DND-41 (cell line): ENCODE results near the gene FXYD6.
A peak's percentile ranks its signal among the peaks of the same experiment; 100 is the strongest.

ENCODE experiments used
- ATAC-seq: fragments of 200-7000 bp; cut with Tn5 transposase; 3 replicates; pipeline ENCODE4 v1.9.1; 2021; ENCODE audit warnings: low read depth; ENCODE audit not compliant: insufficient read depth
- DNase-seq: peaks from one replicate; pipeline ENCODE4 v3.0.0-alpha.2; 2020
- H2AFZ ChIP-seq: 2 replicates; pipeline ENCODE4 v1.6.0; 2012; ENCODE audit warnings: low read depth, low read length
- H3K27ac ChIP-seq: 2 replicates; pipeline ENCODE4 v1.5.1; 2012; ENCODE audit warnings: low read length, inconsistent platforms
- H3K27me3 ChIP-seq: fragments of 200-600 bp; sonication (generic); 2 replicates; pipeline ENCODE4 v1.6.0; 2012; ENCODE audit warnings: low read length, mild to moderate bottlenecking, inconsistent platforms; ENCODE audit not compliant: insufficient read depth, poor library complexity
- H3K36me3 ChIP-seq: 2 replicates; pipeline ENCODE4 v1.5.1; 2012; ENCODE audit warnings: low read length, inconsistent platforms; ENCODE audit not compliant: insufficient read depth
- H3K4me1 ChIP-seq: 2 replicates; pipeline ENCODE4 v1.5.1; 2012; ENCODE audit warnings: mild to moderate bottlenecking, low read length; ENCODE audit not compliant: insufficient read depth
- H3K4me2 ChIP-seq: 2 replicates; pipeline ENCODE4 v1.6.0; 2012; ENCODE audit warnings: mild to moderate bottlenecking, moderate library complexity, low read length, inconsistent platforms; ENCODE audit not compliant: insufficient read depth
- H3K4me3 ChIP-seq, 2 experiments: fragments of 200-600 bp in 1 of 2; shearing (Covaris generic) in 1 of 2; 2 replicates each; pipeline ENCODE4 v1.5.1; 2012 to 2016; ENCODE audit warnings: inconsistent platforms in 2 of 2, low read length in 2 of 2, mild to moderate bottlenecking in 2 of 2, low read depth in 1 of 2, moderate library complexity in 1 of 2
- H3K79me2 ChIP-seq: 2 replicates; pipeline ENCODE4 v1.6.0; 2012; ENCODE audit warnings: low read length, inconsistent platforms; ENCODE audit not compliant: insufficient read depth
- H3K9ac ChIP-seq: 2 replicates; pipeline ENCODE4 v1.6.0; 2012; ENCODE audit warnings: low read depth, mild to moderate bottlenecking, inconsistent platforms, low read length, moderate library complexity
- H3K9me3 ChIP-seq: 2 replicates; pipeline ENCODE4 v1.5.1; 2012; ENCODE audit warnings: low read length, moderate library complexity, mild to moderate bottlenecking, inconsistent platforms; ENCODE audit not compliant: insufficient read depth, severe bottlenecking
- H4K20me1 ChIP-seq: 2 replicates; pipeline ENCODE4 v1.6.0; 2012; ENCODE audit warnings: low read length; ENCODE audit not compliant: insufficient read depth
- EZH2 ChIP-seq: IDR thresholded peaks from 3 replicates; pipeline ENCODE4 v1.6.1; 2012; ENCODE audit warnings: borderline replicate concordance, low read depth, mild to moderate bottlenecking, moderate library complexity, low read length, inconsistent platforms; ENCODE audit not compliant: severe bottlenecking
- TF ChIP-seq, protein P1 (sequence below): IDR thresholded peaks from 2 replicates; pipeline ENCODE4 v1.5.1; 2012; ENCODE audit warnings: borderline replicate concordance, low read length, moderate library complexity, mild to moderate bottlenecking; ENCODE audit not compliant: poor library complexity, severe bottlenecking; ENCODE audit errors: extremely low read depth

The FXYD6 gene

DNA sequence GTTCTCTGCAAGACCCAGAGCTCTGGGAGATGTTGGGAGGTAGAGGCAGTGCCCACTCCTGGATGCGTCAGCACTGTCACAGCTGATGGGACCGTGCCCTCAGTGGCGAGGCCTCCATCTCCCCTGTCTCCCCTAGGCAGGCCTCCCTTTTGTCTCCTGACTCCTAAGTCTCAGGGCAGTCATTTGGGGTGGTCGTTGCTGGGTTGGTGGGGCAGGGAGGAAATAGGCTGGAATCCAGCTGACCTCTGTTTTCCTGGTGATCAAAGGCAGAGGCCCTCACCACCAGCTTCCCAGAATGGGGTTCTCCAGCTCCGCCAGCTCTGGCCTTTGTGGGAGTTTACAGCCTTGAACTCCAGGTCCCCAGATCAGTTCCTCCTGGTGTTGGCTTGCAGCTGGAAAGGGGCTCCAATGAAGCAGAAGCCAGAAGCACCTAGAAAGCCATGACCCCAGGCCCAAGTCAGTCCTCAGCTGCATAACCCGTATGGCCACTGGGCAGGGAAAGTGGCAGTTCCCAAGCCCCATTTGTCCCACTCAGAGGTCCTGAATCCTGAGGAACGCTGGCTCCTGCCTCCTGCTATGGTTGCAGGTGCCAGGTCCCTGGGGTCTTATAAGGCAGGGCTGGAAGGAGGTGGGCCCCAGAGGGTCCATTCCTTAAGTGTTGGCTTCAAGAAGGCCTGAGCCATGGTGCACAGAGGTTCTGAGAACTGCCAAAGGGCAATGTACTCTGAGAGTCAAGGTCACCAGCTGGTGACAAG is 44.6 kb downstream of the FXYD6 start:
- Histone ChIP-seq H3K9ac (peak overlapping the region; percentile 40; the same call in 1 of the 2 replicates), H3K27ac (peak overlapping the region; percentile 99), H3K27me3 (no peaks in the 10 kb centered on the region), H3K4me1 (peaks cover 66% of the 10 kb centered on the region), H2AFZ (no peak overlapping the region), H3K79me2 (peaks cover 19% of the 10 kb centered on the region), H3K4me3 (no peak overlapping the region), H3K9me3 (no peaks in the 10 kb centered on the region), H3K4me2 (no peak overlapping the region), H3K36me3 (peaks cover 14% of the 10 kb centered on the region), H4K20me1 (no peaks in the 10 kb centered on the region)
- DNase-seq (no peak), ATAC-seq (no peak)
- TF ChIP-seq EZH2: no peak
- TF ChIP-seq, protein P1, sequence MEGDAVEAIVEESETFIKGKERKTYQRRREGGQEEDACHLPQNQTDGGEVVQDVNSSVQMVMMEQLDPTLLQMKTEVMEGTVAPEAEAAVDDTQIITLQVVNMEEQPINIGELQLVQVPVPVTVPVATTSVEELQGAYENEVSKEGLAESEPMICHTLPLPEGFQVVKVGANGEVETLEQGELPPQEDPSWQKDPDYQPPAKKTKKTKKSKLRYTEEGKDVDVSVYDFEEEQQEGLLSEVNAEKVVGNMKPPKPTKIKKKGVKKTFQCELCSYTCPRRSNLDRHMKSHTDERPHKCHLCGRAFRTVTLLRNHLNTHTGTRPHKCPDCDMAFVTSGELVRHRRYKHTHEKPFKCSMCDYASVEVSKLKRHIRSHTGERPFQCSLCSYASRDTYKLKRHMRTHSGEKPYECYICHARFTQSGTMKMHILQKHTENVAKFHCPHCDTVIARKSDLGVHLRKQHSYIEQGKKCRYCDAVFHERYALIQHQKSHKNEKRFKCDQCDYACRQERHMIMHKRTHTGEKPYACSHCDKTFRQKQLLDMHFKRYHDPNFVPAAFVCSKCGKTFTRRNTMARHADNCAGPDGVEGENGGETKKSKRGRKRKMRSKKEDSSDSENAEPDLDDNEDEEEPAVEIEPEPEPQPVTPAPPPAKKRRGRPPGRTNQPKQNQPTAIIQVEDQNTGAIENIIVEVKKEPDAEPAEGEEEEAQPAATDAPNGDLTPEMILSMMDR: no peak

GRCh38 chr11:117830674-117831351 is 45.6 kb downstream of the FXYD6 start:
- peak; percentile 69 for DNase-seq

DNA sequence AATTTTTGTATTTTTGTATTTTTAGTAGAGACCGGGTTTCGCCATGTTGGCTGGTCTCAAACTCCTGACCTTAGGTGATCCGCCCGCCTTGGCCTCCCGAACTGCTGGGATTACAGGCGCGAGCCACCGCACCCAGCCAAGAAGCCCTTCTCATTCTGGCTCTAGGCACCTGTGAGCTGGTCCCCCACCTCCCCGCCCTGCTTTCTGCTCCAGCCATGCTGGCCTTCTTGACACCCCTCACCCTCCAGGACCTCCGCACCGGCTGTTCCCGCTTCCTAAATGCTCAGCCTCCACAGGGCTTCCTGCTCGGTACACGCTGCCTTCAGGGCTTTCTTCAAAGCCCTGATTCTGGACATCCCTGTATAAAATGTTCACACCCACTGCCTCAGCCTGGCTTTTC is 46.4 kb downstream of the FXYD6 start:
- no peaks in the 10 kb centered on the region for H3K27me3 ChIP-seq
- peaks cover 83% of the 10 kb centered on the region for H3K4me1 ChIP-seq
- no peak for TF ChIP-seq EZH2
- TF ChIP-seq, protein P1: no peak
- H3K9me3 ChIP-seq: no peaks in the 10 kb centered on the region
- no peak overlapping the region for H3K4me3 ChIP-seq
- H2AFZ ChIP-seq: no peak overlapping the region
- DNase-seq (no peak), ATAC-seq (no peak)
- no peaks in the 10 kb centered on the region for H4K20me1 ChIP-seq
- H3K9ac ChIP-seq: peak overlapping the region; percentile 40
- H3K27ac ChIP-seq: peak overlapping the region; percentile 99
- H3K36me3 ChIP-seq: peaks cover 17% of the 10 kb centered on the region
- H3K79me2 ChIP-seq: peaks cover 37% of the 10 kb centered on the region
- H3K4me2 ChIP-seq: peak overlapping the region; percentile 31

More at GRCh38 chr11:117830674-117831351, 45.6 kb downstream of the FXYD6 start:
- H2AFZ ChIP-seq: no peak overlapping the region
- TF ChIP-seq, protein P1: no peak
- TF ChIP-seq EZH2: no peak
- H3K27ac ChIP-seq: peak overlapping the region; percentile 99
- H3K4me3 ChIP-seq: no peak overlapping the region
- peak overlapping the region; percentile 31 for H3K4me2 ChIP-seq
- H3K4me1 ChIP-seq: peaks cover 76% of the 10 kb centered on the region
- peaks cover 29% of the 10 kb centered on the region for H3K79me2 ChIP-seq
- H3K9ac ChIP-seq: peak overlapping the region; percentile 40
- H3K9me3 ChIP-seq: no peaks in the 10 kb centered on the region
- peaks cover 15% of the 10 kb centered on the region for H3K36me3 ChIP-seq
- H4K20me1 ChIP-seq: no peaks in the 10 kb centered on the region
- no peaks in the 10 kb centered on the region for H3K27me3 ChIP-seq
- ATAC-seq: peak; percentile 8; the same call in 1 of the 3 replicates
